Neural progenitor cell (in vitro differentiated cells): ENCODE measurements around the gene WBP4. TPM values are rescaled to one million over a fixed set of nuclear protein-coding genes. Genes with fewer than 3 reads are reported as not detected.

Experiments used
- DNase-seq: peaks from one replicate; pipeline ENCODE4 v3.0.0-alpha.2; 2016; ENCODE audit warnings: low spot score
- H2AFZ ChIP-seq: fragments of 200-600 bp; sonication (generic); replicated peaks from 2 replicates; pipeline ENCODE4 v1.6.1; 2016; ENCODE audit warnings: antibody characterized with exemption
- H3F3A ChIP-seq: fragments of 200-600 bp; sonication (generic); 2 replicates; pipeline ENCODE4 v1.6.1; 2016; ENCODE audit warnings: antibody characterized with exemption, low read depth
- H3K27ac ChIP-seq: fragments of 200-600 bp; sonication (generic); 2 replicates; pipeline ENCODE4 v1.5.1; 2016; ENCODE audit warnings: mild to moderate bottlenecking
- H3K27me3 ChIP-seq: fragments of 200-600 bp; sonication (generic); 2 replicates; pipeline ENCODE4 v1.6.1; 2016; ENCODE audit warnings: mild to moderate bottlenecking, moderate library complexity
- H3K36me3 ChIP-seq: fragments of 200-600 bp; sonication (generic); 2 replicates; pipeline ENCODE4 v1.5.1; 2016
- H3K4me1 ChIP-seq: fragments of 200-600 bp; sonication (generic); 2 replicates; pipeline ENCODE4 v1.6.1; 2016; ENCODE audit warnings: mixed run types
- H3K4me2 ChIP-seq: fragments of 200-600 bp; sonication (generic); 2 replicates; pipeline ENCODE4 v1.6.1; 2016
- H3K4me3 ChIP-seq: fragments of 200-600 bp; sonication (generic); 2 replicates; pipeline ENCODE4 v1.5.1; 2016
- H3K79me2 ChIP-seq: fragments of 200-600 bp; sonication (generic); 2 replicates; pipeline ENCODE4 v1.6.1; 2016; ENCODE audit warnings: low read depth
- H3K9ac ChIP-seq: fragments of 200-600 bp; sonication (generic); 2 replicates; pipeline ENCODE4 v1.6.1; 2016
- H3K9me3 ChIP-seq: fragments of 200-600 bp; sonication (generic); 2 replicates; pipeline ENCODE4 v1.5.1; 2016; ENCODE audit warnings: low read depth
- H4K20me1 ChIP-seq: fragments of 200-600 bp; sonication (generic); 2 replicates; pipeline ENCODE4 v1.6.1; 2016; ENCODE audit warnings: low read depth
- H3K27ac Mint-ChIP-seq: 3 replicates; pipeline ENCODE4 v1.8.0; 2021; ENCODE audit warnings: mixed read lengths
- H3K27me3 Mint-ChIP-seq: 2 replicates; pipeline ENCODE4 v1.8.0; 2022; ENCODE audit warnings: low read depth, mild to moderate bottlenecking, inconsistent platforms, moderate library complexity, mixed read lengths; ENCODE audit not compliant: insufficient read depth
- H3K36me3 Mint-ChIP-seq: 3 replicates; pipeline ENCODE4 v1.8.0; 2021; ENCODE audit warnings: mixed read lengths
- H3K4me1 Mint-ChIP-seq: 3 replicates; pipeline ENCODE4 v1.8.0; 2021; ENCODE audit warnings: mixed read lengths
- H3K4me3 Mint-ChIP-seq: 3 replicates; pipeline ENCODE4 v1.8.0; 2021; ENCODE audit warnings: mild to moderate bottlenecking, moderate library complexity, mixed read lengths
- H3K9me3 Mint-ChIP-seq: 3 replicates; pipeline ENCODE4 v1.8.0; 2020; ENCODE audit warnings: mixed read lengths
- CTCF ChIP-seq: fragments of 200-600 bp; sonication (generic); IDR thresholded peaks from 2 replicates; pipeline ENCODE4 v1.5.1; 2017; ENCODE audit warnings: antibody characterized with exemption, mild to moderate bottlenecking
- EZH2 ChIP-seq: fragments of 200-600 bp; sonication (generic); IDR thresholded peaks from 2 replicates; pipeline ENCODE4 v1.6.1; 2017; ENCODE audit warnings: antibody characterized with exemption, mild to moderate bottlenecking, moderate library complexity
- EZH2phosphoT487 ChIP-seq: fragments of 200-600 bp; sonication (generic); IDR thresholded peaks from 2 replicates; pipeline ENCODE4 v1.6.1; 2017; ENCODE audit warnings: antibody characterized with exemption
- total RNA-seq: library from RNA; depleted of rRNA; stranded (reverse); fragments of >200 nt; gene quantifications from 2 replicates; pipeline ENCODE4 v1.2.3, GENCODE V29; 2015; ENCODE audit warnings: low replicate concordance

Gene WBP4
- total RNA-seq, 1 donor from 2014 or later, result 12.9 TPM

GRCh38 chr13:41075485-41075884, 14.2 kb downstream of the WBP4 start:
- Histone ChIP-seq H3F3A (no peaks in the 10 kb centered on the region), H3K4me1 (no peaks in the 10 kb centered on the region), H3K9ac (no peak overlapping the region), H3K27ac (no peak overlapping the region), H3K27me3 (no peaks in the 10 kb centered on the region), H3K36me3 (peaks cover 24% of the 10 kb centered on the region), H3K4me3 (no peak overlapping the region), H3K4me2 (no peak overlapping the region), H3K9me3 (no peaks in the 10 kb centered on the region), H3K79me2 (no peaks in the 10 kb centered on the region), H4K20me1 (no peaks in the 10 kb centered on the region), H2AFZ (no peak overlapping the region)
- no peaks in the 10 kb centered on the region for H3K9me3 Mint-ChIP-seq
- peaks cover 47% of the 10 kb centered on the region for H3K36me3 Mint-ChIP-seq
- H3K27ac Mint-ChIP-seq, result no peak overlapping the region
- no peak for DNase-seq
- H3K4me1 Mint-ChIP-seq, result no peaks in the 10 kb centered on the region
- TF ChIP-seq EZH2phosphoT487 (no peak), CTCF (no peak), EZH2 (no peak)
- no peak overlapping the region for H3K4me3 Mint-ChIP-seq
- H3K27me3 Mint-ChIP-seq, result no peaks in the 10 kb centered on the region

GRCh38 chr13:41077475-41077874, 16.2 kb downstream of the WBP4 start:
- Histone ChIP-seq H3K27me3 (no peaks in the 10 kb centered on the region), H3K4me3 (no peak overlapping the region)
- H3K27me3 Mint-ChIP-seq, result no peaks in the 10 kb centered on the region

GRCh38 chr13:41079725-41080124, 18.4 kb downstream of the WBP4 start:
- no peaks in the 10 kb centered on the region for H3K4me1 Mint-ChIP-seq
- Histone ChIP-seq H3K4me3 (no peak overlapping the region), H3K4me1 (no peaks in the 10 kb centered on the region), H3K36me3 (peaks cover 17% of the 10 kb centered on the region), H4K20me1 (no peaks in the 10 kb centered on the region), H3K4me2 (no peak overlapping the region), H2AFZ (no peak overlapping the region), H3K79me2 (no peaks in the 10 kb centered on the region), H3K9ac (no peak overlapping the region), H3F3A (no peaks in the 10 kb centered on the region), H3K9me3 (no peaks in the 10 kb centered on the region), H3K27ac (no peak overlapping the region), H3K27me3 (no peaks in the 10 kb centered on the region)
- DNase-seq, result no peak
- H3K27ac Mint-ChIP-seq, result no peak overlapping the region
- no peaks in the 10 kb centered on the region for H3K9me3 Mint-ChIP-seq
- H3K4me3 Mint-ChIP-seq, result no peak overlapping the region
- H3K27me3 Mint-ChIP-seq, result no peaks in the 10 kb centered on the region
- peaks cover 48% of the 10 kb centered on the region for H3K36me3 Mint-ChIP-seq
- TF ChIP-seq EZH2phosphoT487 (no peak), CTCF (no peak), EZH2 (no peak)

More at GRCh38 chr13:41077475-41077874, 16.2 kb downstream of the WBP4 start:
- H3K9me3 ChIP-seq, result no peaks in the 10 kb centered on the region
- no peaks in the 10 kb centered on the region for H3F3A ChIP-seq
- Mint-ChIP-seq H3K9me3 (no peaks in the 10 kb centered on the region), H3K4me1 (no peaks in the 10 kb centered on the region), H3K27ac (no peak overlapping the region), H3K4me3 (no peak overlapping the region), H3K36me3 (peaks cover 47% of the 10 kb centered on the region)
- no peak for DNase-seq
- H4K20me1 ChIP-seq, result no peaks in the 10 kb centered on the region
- peaks cover 17% of the 10 kb centered on the region for H3K36me3 ChIP-seq
- H3K79me2 ChIP-seq, result no peaks in the 10 kb centered on the region
- H3K9ac ChIP-seq, result no peak overlapping the region
- no peak overlapping the region for H2AFZ ChIP-seq
- H3K4me2 ChIP-seq, result no peak overlapping the region
- TF ChIP-seq EZH2 (no peak), CTCF (no peak), EZH2phosphoT487 (no peak)
- no peak overlapping the region for H3K27ac ChIP-seq
- no peaks in the 10 kb centered on the region for H3K4me1 ChIP-seq
